8988T (cell line): ENCODE measurements around the gene HEPN1.

Experiments
- DNase-seq: peaks from one replicate; pipeline ENCODE4 v3.0.0; 2011

The HEPN1 gene

DNA sequence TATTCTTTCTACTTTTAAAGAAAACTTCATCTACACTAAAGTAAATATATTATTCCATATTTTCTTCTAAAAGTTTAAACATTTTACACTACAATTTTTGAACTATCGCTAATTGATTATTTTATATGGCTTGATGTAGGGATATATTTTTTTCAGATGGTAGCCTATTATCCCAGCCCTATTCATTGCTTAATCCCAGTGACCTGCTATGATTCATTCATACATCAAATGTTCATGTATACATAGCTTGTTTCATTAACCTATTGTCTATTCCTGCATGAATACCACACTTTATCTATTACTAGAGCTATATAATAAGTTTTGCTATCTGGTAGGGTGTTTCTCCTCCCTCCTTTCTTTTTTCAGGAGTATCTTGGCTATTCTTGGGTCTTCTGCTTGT, 16.4 kb upstream of the HEPN1 start:
- no peak for DNase-seq

DNA sequence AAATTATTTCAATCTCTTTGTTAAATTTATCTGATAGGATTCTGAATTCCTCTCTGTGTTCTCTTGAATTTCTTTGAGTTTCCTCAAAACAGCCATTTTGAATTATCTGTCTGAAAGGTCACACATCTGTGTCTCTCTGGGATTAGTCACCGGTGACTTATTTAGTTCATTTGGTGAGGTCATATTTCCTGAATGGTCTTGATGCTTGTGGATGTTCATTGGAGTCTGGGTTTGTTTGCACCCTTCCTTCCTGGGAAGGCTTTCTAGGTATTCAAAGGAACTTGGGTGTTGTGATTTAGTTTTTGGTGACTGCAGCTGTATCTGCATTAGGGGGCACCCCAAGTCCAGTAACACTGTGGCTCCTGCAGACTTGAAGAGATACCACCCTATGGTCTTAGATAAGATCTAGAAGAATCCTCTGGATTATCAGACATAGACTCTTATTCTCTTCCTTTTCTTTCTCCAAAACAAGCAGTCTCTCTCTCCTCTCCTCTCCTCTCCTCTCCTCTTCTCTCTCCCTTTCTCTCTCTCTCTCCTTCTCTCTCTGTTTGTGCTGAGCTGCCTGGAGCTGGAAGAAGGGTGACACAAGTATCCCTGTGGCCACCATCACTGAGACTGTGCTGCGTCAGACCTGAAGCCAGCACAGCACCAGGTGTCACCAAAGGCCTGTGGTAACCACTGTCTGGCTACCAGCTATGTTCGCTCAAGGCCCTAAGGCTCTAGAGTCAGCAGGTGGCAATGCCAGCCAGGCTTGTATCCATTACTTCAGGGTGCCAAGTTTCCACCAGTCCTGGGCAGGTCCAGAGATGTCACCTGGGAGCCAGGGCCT, 3.3 kb upstream of the HEPN1 start:
- no peak for DNase-seq

DNA sequence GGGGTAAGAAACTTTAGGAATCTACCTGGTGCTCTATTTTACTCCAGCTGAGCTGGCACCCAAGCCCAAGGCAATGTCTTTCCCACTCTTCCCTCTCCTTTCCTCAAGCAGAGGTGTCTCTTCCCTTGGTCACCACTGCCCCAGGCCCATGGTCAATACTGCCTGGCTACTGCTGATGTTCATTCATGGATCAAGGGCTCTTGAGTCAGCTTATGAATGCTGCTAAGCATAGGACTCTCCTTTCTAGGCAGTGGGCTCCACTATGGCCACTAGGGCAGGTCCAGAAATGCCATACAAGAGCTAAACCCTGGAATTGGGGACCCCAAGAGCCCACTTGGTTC, 2.7 kb upstream of the HEPN1 start:
- DNase-seq, result no peak

DNA sequence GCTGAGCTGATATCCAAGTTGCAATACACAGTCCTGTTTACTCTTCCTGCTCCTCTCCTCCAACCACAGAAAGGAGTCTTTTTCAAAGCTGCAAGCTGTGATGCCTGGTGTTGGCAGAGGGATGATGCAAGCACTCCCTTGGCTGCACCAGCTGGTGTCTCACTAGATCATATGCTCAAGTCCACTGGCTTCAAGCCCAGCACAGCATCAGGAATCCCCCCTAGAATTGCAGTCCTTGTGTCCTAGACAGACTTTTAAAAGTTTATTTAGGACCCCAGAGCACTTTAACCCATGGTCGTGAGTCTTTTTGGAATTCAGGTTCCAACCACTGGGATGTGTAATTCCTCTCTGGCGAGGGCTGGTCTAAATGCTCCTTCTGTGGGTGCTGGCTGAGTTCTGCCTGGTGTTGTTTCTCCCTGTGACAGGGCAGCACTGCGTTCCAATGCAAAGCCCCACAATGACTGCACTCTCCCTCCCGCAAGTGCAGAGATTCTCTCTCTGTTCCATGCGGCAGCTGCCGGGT, 1.9 kb upstream of the HEPN1 start:
- no peak for DNase-seq

DNA sequence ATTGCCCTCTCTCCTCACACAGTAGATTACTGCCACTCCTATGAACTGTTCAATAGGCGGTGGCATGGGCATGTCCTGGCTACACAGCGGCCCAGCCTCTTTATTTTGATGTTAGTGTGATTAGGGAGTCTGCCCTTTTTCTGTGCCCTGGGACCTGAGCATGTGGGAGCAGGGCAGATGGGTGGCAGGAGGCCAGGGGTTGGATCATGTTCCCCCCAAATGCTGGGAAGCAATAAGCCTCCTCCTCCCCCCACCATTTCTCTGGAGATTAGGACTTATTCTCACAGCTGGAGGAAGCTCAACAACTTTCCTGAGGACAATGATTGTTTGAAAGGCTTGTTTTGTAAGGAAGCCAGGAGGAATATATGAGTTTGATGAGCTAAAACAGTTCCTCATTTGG, 848 bp downstream of the HEPN1 start:
- DNase-seq, result no peak

DNA sequence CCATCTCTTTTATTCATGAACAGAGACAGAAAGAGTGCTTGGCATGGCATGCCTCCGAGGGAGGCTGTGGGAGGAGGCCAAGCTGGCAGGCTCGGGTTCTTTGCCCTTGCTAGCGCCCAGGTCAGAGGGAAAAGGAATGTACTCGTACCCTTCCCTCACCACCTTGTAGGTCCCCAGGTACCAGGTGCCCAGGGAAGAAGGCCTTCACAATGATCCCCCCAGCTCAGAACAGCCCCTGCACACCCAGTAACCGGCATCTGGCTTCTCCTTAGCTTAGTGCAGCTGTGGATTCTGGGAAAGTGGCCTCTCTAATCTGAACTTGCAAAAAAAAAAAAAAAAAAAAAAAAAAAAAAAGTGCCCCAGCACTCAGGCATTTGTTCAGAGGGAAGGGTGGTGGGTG, 1.3 kb downstream of the HEPN1 start:
- DNase-seq, result no peak

DNA sequence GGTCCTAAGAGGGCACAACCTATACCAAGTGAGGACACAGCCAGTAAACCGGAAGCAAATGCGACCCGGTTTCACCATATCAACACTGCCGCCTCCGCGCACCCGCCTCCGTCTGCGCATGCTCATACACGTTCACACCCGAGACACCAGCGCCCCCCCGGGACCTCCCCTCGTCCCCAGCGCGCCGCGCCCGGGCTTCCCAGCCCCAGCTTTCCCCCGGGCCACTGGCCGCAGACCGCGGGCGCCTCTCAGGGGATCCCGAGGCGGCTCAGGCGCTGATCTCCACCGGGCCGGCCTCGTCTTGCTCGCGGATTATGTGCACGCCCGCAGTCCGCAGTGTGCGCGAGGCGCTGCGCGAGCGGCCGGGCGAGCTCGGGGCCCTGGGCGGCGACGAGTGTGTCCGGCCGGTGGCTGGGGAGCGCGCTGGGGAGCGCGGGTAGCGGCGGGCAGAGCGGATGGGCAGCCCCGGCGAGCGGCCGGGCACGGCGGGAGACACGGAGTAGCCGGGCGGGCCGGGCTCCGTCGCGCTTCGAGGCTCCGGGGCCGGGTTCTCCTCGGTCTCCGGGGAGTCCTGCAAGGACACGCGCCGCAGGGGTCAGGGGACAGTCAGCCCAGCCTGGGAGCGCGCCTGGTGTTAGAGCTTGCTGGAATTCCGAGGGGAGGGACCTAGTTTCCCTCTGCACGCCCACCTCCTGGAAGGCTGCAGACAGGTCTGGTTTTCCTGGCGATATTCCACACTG, 2.0 kb downstream of the HEPN1 start:
- DNase-seq, result no peak

DNA sequence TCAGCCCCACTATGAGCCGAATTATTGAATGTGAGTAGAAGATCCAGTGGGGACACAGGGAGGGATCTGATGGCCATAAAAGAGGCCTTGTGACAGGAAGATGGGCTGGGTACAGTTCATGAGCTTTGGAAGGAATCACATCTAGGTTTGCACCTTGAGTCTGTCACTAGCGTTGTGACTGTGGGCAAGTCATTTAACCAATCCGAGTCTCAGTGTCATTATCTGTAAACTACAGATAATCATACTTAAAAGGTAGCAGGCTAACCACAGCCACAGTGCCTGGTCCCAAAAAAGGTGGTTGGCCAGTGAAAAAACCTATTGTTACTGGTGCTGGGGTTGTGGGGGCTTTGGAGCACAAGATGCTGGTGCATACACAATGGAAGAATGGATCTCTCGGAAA, 3.8 kb downstream of the HEPN1 start:
- DNase-seq, result no peak

DNA sequence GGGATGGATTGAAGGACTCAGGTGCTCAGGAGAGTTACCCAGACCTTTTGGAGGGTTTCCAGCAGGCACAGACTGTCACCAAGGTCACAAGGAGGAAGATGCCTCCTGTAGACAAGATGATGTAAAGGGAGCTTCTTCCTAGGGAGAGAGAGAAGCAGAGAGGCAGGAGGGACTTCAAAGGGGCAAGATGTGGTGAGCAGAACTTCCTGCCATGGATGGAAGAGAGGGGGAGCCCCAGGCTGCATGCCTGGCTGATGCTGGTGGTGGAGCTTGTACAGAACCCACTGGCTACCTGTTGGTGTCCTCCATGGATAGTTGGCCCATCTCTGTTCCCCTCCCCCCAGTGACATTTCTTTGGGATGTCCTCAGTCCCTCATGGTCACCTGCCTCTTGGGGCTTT, 4.2 kb downstream of the HEPN1 start:
- DNase-seq, result no peak

DNA sequence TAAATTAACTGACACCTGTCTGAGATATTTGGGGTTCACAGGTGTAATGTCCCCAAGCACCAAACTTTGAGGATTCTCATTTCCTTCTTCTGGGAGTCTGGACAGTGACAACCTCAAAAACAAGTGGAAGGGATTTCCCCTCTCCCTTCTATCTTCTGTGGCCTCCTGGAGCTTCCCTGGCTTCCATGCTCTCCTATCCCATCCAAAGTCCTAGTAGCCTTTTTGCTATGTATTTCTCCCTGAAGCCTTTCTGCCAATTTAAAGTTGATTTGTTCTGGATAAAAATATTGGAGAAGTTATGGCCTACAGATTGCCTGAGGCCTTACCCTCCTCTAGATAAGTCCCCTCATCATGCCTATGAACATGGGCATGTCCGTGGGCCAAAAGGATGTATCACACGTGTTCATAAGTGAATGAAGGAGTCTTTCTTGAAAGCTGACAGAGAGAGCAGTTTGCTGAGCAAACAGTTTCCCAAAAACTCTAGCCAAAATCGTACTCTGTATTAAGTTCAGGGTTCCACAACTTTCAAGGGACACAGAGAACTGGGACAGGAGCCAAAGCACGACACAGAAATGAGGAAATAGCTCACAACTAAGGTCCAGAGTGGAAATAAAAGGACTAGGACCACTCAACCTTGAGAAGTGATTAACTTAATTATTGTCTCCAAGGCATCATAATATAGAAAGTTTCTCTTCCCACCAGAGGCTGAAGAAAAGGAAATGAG, 10.1 kb downstream of the HEPN1 start:
- DNase-seq, result no peak

DNA sequence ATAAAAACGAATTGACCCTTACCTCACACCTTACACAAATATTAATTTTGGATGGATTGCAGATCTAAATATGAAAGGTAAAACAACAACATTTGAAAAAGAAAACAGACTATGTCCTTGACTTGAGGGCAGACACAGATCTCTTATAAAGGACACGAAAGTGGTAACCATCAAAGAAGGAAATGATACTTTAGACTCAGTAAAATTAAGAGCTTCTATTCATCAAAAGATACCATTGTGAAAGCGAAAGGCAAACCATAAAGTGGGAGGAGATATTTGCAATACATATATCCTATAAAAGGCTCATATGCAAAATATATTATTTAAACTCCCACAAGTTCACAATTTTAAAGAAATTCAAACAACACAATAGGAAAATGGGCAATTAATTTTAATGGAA, 11.7 kb downstream of the HEPN1 start:
- no peak for DNase-seq

DNA sequence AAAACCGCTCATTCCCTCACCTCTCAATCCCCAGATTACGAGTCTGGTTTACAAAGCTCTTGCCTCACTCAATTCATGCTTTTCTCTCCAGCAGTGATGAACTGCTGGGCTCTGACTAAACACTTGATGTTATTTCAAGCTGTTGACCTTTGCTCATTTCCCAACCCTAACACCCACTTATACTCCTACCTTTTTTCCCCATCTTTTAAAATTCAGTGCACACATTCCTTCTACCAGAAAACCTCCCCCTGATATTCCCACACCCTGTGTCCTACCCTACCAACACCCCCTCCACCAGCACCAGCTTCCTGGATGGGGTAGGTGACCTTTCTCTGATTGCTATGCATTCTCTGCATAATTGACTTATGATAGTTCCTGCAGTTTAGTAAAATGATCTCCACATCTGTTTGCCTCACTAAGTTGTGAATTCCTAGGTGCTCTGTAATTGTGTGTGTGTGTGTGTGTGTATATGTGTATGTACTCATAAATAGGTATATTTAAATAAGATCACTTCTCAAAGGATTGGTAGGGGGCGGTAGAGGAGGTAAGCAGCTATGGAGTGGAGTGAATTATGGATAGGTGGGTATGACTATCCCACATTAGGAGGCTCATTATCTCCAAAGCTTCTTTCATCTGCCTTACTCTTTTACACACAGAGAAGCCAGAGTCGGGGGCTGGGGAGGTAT, 16.0 kb downstream of the HEPN1 start:
- DNase-seq, result no peak

DNA sequence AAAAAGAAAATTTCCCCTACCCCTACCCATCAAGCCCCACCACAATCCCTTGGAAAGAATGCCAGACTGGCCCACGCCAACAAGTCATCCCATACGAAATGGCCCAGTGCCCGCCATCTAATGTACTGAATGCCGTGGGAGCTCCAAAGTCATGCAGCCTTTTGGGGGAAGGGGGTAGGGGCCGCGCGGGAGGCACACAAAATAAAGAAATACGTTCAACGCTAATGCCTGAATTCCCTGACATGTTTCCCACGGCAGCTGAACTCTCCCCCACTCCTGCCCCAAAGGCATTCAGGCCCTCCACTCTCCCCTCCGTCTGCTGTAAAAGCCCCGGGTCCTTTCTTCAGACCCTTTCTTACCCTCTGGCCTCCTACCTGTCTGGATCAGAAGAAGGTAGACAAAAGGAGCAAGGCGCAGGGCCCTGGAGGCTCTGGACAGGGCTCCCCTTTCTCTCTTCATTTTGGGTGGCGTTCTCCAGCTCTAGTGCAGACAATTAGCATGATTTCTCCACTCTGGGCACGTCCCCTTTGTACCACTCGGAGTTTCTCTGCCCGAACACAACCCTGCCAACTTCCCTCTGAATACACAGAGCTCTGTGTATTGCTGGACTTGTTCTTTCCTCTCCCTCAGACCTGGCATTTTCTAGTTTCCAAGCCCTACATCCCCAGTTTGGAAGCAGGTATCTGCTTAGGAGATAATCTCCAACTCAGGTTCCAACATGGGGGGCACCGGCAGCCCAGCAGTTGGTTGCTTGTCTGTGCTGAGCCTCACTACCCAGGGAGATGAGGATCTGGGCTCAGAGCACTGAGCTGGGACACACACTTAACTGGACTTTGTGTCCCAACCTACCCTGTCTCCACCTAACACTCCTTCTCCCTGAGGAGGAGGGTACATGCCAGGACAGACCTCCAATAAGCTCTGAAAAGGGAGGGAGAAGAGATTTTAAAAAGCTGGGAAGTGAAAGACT, 16.8 kb downstream of the HEPN1 start, which contains the start of gene HEPACAM:
Gene HEPACAM (minus strand): TSS at position 500 of the 967 bp plus-strand sequence. CDS start 41 bp downstream, at position 459.
- DNase-seq, result no peak

DNA sequence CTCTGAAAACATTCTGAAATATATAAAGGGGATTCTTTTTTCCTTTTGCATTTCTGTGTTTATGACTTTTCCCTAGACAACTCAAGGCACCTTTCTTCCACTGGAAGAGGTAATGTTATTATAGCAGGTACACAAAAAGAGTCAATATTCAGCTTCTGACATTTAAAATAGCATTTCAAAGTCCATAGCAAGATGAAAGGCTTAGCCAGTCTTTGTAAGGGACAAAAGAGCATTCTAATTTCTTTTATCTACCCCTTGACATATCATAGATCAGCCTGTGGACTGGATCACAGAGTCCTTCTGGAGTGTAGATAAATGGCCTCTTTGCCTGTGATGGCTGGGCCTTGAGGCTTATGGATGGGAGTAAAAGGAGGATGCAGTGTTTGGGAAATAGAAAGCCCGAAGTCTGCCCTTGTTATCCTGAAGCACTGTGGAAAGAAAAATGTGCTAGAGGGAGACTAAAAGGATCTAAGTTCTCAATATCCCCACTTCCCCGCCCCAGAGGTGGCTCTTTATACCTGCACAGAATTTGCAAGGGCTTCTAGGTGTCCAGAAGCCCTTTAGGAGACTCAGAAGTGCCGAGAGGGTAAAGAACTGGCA, 18.4 kb downstream of the HEPN1 start:
- no peak for DNase-seq

DNA sequence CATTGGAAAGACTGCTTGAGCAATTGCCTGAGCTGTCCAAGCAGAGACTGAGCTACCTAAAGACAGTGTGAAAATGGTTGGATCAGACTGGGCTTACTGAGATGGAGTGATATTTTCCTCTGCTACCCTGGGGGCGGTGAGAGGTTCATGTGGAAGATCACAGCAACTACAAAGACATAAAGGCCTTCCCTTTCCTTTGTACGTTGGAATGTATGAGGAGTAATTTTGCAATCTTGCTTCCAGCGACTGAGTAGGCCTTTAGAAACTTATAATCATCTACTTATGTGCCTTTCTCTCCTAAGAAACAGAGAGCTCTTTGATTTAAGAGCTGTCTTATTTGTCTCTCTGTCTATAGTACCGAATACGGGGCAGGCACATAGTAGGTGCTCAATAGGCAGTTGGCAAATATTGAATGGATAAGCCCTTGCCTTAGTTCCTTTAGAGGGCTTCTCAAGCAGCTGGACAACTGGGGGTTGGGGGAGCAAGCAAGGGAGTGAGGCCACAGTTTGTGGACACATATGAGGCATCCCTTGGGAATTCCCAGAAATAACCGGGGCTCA, 19.2 kb downstream of the HEPN1 start:
- DNase-seq, result no peak

DNA sequence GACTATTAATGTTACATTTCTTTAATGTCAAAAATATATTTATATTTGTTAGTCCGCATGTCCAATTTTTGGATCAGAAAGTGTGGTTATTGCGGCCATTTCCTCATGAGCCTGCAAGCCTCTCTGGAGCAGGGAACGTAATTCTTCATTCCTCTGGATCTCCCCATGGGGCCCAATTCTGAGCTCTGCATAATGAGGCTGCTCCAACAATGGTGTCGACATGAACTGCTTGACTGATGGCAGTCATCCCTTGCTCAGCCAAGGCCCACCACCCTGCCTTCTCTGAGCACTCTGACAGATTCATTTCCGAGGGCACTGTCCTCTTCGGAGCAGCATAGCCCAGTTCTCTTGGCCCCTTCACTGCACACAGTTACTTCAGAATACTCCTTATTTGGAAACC, 19.9 kb downstream of the HEPN1 start:
- no peak for DNase-seq

DNA sequence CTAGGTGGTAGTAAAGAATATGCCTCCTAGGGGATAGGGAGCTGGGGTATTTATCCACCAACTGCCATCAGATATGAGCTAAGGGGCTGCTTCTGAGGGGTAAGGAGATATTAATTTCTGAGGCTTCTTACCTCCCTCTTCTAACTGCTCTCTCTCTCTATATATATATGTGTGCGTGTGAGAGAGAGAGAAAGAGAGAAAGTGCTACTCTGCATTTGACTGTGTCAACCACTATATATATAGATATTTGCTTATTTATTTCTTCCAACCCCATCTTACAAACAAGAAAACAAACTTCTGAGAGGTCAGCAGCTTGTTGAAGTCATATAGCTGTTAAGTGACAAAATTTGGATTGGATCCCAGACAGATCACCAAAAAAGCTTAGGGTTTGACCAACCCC, 22.7 kb downstream of the HEPN1 start:
- DNase-seq, result no peak

DNA sequence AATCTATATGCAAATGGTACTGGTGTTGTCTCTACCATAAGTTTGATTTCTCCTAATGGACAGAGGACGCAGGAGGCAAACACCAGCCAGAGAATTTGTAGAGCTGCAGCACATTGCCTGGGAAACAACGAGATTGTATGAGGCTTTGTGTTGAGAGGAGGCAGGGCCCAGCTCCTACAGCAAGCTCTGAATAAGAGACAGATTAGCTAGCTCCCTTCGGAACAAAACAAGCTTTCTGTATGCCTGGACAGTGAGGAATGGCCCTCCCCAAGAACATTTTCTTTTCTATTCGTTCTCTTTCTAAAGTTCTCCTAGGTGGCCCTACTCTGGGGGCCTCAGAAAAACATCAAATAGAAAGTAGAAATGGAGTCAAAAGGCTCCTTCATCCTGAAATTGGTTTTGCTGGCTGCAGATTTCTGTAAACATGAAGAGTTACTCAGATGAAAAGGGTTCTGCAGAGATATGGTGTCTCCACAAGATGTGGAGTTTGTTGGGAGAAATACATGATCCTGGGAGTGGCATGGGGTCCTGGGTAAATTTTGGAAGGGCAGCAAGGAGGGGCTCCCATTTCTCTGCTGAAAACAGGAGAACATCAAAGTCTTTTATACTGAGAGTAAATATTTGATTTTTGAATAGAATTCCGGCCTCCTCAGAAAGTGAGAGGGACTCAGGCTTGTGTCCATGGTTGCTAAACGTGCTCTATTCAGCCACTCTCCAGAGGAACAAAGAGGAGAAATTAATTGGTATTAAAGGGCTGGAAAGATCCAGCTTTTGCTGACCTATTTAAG, 23.6 kb downstream of the HEPN1 start:
- no peak for DNase-seq

DNA sequence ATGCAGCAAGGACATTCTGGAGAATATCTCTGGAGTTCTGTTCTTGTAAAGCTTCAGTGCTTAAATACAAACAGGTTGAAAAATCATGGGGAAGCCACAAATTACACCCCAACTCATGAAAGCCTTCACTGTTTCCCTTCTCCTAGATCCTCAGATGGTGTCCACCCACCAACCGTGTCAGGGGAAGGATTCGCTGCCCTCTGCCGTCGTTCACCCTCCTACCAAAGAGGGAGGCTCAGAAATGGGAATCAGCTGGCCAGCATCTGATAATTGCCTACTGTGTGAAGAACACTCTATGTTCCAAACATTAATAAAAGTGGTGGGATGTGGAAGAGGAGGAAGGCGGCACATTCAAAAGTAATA, 24.2 kb downstream of the HEPN1 start:
- DNase-seq, result no peak

DNA sequence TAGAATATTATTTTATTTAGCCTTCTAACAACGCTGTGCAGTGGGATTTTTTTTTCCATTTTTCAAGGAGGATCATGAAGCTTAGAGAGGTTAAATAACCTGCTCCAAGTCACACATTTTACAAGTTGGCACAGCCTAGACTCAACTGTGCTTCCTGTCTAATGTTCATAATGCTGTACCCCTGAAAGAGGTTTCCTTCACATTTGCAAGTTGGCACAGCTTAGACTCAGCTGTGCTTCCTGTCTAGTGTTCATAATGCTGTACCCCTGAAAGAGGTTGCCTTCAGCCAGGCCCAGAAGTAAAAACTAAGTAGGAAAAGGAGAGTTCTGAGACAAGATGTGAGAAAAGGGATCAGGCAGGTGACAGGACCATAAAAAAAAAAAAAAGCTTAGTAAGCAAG, 24.7 kb downstream of the HEPN1 start:
- DNase-seq, result no peak
